CD4-positive, alpha-beta T cell (primary cell): Measurements from ENCODE around the gene DDX28. TPM values are rescaled to one million over a fixed set of nuclear protein-coding genes. Genes with fewer than 3 reads are reported as not detected.

Experiments used
- ATAC-seq: fragments of 200-7000 bp; cut with Tn5 transposase; one replicate; pipeline ENCODE4 v1.10.0; 2022; ENCODE audit warnings: mild to moderate bottlenecking; ENCODE audit not compliant: poor library complexity
- CTCF ChIA-PET: fragments of 350-600 bp; sonication (Branson Sonifier 250); formaldehyde crosslinking; loops from one replicate; lab custom pipeline; 2021; ENCODE audit warnings: antibody characterized with exemption, inconsistent platforms; lab: Charles Lee
- POLR2A ChIA-PET: fragments of 350-600 bp; sonication (Branson Sonifier 250); formaldehyde crosslinking; loops from one replicate; lab custom pipeline; 2021; ENCODE audit warnings: antibody characterized with exemption, inconsistent platforms; lab: Charles Lee
- DNase-seq, 14 experiments: peaks; one replicate each; pipeline ENCODE4 v3.0.0-alpha.2; 2013 to 2020; ENCODE audit warnings: mixed read lengths in 2 of 14
- H3K27ac ChIP-seq, 2 donors: one replicate each; pipeline versions ENCODE4 v1.5.1 to v1.7.0; 2013; ENCODE audit warnings: low read length in 2 of 2, low read depth in 1 of 2, mild to moderate bottlenecking in 1 of 2
- H3K27me3 ChIP-seq, 2 experiments: 1 replicate in 1 of 2; 2 replicates in 1 of 2; pipeline versions ENCODE4 v1.6.1 to v1.7.0; 2013; ENCODE audit warnings: low read length in 2 of 2, control low read depth in 1 of 2, mild to moderate bottlenecking in 1 of 2, moderate library complexity in 1 of 2; ENCODE audit not compliant: insufficient read depth in 2 of 2, control insufficient read depth in 1 of 2
- H3K36me3 ChIP-seq: one replicate; pipeline ENCODE4 v1.6.1; 2013; ENCODE audit warnings: low read length, control low read depth; ENCODE audit not compliant: insufficient read depth
- H3K4me1 ChIP-seq: one replicate; pipeline ENCODE4 v1.6.1; 2013; ENCODE audit warnings: low read length, control low read depth; ENCODE audit not compliant: insufficient read depth
- H3K4me3 ChIP-seq: one replicate; pipeline ENCODE4 v1.5.1; 2013; ENCODE audit warnings: mild to moderate bottlenecking, low read length, moderate library complexity
- H3K9me3 ChIP-seq, 2 experiments: 1 replicate in 1 of 2; 2 replicates in 1 of 2; pipeline versions ENCODE4 v1.6.1 to v1.7.0; 2013; ENCODE audit warnings: low read length in 2 of 2, mild to moderate bottlenecking in 2 of 2, control low read depth in 1 of 2, moderate library complexity in 1 of 2; ENCODE audit not compliant: control insufficient read depth in 1 of 2, insufficient read depth in 1 of 2
- H3K27ac Mint-ChIP-seq: one replicate; pipeline ENCODE4 v1.8.0; 2020; ENCODE audit warnings: mixed read lengths
- H3K27me3 Mint-ChIP-seq: one replicate; pipeline ENCODE4 v1.8.0; 2021; ENCODE audit warnings: mixed read lengths
- H3K36me3 Mint-ChIP-seq: one replicate; pipeline ENCODE4 v1.8.0; 2021; ENCODE audit warnings: low read depth, mixed read lengths
- H3K4me1 Mint-ChIP-seq: one replicate; pipeline ENCODE4 v1.8.0; 2021; ENCODE audit warnings: low read depth, mixed read lengths
- H3K4me3 Mint-ChIP-seq: one replicate; pipeline ENCODE4 v1.8.0; 2020; ENCODE audit warnings: mild to moderate bottlenecking, mixed read lengths
- H3K9me3 Mint-ChIP-seq: one replicate; pipeline ENCODE4 v1.8.0; 2020; ENCODE audit warnings: mixed read lengths
- CTCF ChIP-seq: fragments of 200-600 bp; IDR thresholded peaks from one replicate; pipeline ENCODE4 v1.8.0; 2022; ENCODE audit warnings: antibody characterized with exemption, mild to moderate bottlenecking
- intact Hi-C, 2 experiments: fragments of 100-400 bp; cut with DNase I in 1 of 2; cut with micrococcal nuclease in 1 of 2; formaldehyde crosslinking; loops; one replicate each; pipeline versions ENCODE4 v1.15.1 to v1.9.0; 2023 to 2025; cut with DNase I, micrococcal nuclease
- polyA plus RNA-seq, 2 donors: library from polyadenylated mRNA; unstranded; fragments of 120-200 nt; gene quantifications; one replicate each; pipeline ENCODE4 v1.2.1, GENCODE V29; 2013
- total RNA-seq, 174 experiments: library from RNA in 2 of 174; stranded (reverse) in 2 of 174; gene quantifications; one replicate each; pipeline ENCODE4 v1.2.3 and lab custom pipeline; 2021 to 2026

Gene DDX28, protein sequence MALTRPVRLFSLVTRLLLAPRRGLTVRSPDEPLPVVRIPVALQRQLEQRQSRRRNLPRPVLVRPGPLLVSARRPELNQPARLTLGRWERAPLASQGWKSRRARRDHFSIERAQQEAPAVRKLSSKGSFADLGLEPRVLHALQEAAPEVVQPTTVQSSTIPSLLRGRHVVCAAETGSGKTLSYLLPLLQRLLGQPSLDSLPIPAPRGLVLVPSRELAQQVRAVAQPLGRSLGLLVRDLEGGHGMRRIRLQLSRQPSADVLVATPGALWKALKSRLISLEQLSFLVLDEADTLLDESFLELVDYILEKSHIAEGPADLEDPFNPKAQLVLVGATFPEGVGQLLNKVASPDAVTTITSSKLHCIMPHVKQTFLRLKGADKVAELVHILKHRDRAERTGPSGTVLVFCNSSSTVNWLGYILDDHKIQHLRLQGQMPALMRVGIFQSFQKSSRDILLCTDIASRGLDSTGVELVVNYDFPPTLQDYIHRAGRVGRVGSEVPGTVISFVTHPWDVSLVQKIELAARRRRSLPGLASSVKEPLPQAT
- total RNA-seq (10 to 100 TPM; 18.9 to 19.4 TPM), total RNA-seq (lab: John Stamatoyannopoulos, UW) (16.8 to 59.9 (median 26.3) reads per million in 172 experiments)
- 10.7 TPM for polyA plus RNA-seq (2013, experiment 1 of 2)
- polyA plus RNA-seq (2013, experiment 2 of 2) = 8.0 TPM

DNA sequence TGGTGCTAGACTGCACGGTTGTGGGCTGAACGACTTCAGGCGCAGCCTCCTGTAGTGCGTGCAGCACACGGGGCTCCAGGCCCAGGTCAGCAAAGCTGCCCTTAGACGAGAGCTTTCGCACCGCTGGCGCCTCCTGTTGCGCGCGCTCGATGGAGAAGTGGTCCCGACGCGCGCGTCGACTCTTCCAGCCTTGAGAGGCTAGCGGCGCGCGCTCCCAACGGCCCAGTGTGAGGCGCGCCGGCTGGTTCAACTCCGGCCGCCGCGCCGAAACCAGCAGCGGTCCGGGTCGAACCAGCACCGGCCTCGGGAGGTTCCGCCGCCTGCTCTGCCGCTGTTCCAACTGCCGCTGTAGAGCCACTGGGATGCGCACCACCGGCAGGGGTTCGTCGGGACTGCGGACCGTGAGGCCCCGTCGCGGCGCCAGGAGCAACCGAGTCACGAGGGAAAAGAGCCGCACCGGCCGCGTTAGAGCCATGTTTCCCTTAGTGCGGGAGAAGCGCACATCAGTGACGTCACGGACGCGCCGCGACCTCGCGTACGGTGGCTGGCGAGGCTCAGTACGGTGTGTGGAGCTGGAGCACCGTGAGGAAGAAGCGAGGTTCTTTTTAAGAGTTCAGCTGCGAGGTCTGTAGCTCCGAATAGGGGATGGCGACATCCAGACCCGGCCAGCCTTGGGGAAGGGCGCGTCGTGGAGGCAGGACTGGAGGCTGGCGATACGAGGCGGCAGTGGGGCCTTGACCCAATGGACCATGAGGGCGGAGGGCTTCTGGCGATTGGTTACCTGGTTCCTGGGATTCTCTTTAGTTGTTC lies at the start of gene DDX28, which contains the start of gene DUS2:
Gene DDX28 (minus strand): TSS at position 505 of the 810 bp plus-strand sequence. CDS start 30 bp downstream, at position 475.
Gene DUS2 (plus strand): TSS at position 557 of the 810 bp plus-strand sequence. CDS start 14,740 bp downstream, outside the sequence.
- Histone ChIP-seq H3K4me3 (peak within 1 kb of the TSS; percentile 85), H3K27me3 (no peaks in the 10 kb centered on the region), H3K36me3 (peaks cover 18% of the 10 kb centered on the region), H3K4me1 (peaks cover 30% of the 10 kb centered on the region), H3K9me3 (no peaks in the 10 kb centered on the region), H3K27ac (peak within 1 kb of the TSS; percentile 78 to 83)
- intact Hi-C loops = loop anchor here (2.0 kb wide), 2 partner anchors 30 to 86 kb away; partner anchors contain the start of gene PSMB10 (in 1 of the 2)
- TF ChIP-seq CTCF = no peak
- peak; percentile 95 for ATAC-seq
- no peaks in the 10 kb centered on the region for H3K27me3 Mint-ChIP-seq
- DNase-seq = peak; percentile 88 to 98 (median 94)
- ChIA-PET POLR2A (interaction anchor here (0.6 to 5.1 kb wide), 16 partner anchors 10 to 796 kb away, joined by 3 to 73 read pairs (median 4); partner anchors contain the start of genes DPEP2, NFATC3, PSMB10 and TMEM208), CTCF (interaction anchor here (0.7 to 1.9 kb wide), 4 partner anchors 24 to 162 kb away, joined by 3 to 6 read pairs (median 4); partner anchors contain the start of gene DPEP2)
- peak within 1 kb of the TSS; percentile 90 for H3K27ac Mint-ChIP-seq
- peaks cover 45% of the 10 kb centered on the region for H3K36me3 Mint-ChIP-seq
- H3K4me3 Mint-ChIP-seq = peak within 1 kb of the TSS; percentile 93
- H3K9me3 Mint-ChIP-seq = no peaks in the 10 kb centered on the region
- H3K4me1 Mint-ChIP-seq = peaks cover 28% of the 10 kb centered on the region

DNA sequence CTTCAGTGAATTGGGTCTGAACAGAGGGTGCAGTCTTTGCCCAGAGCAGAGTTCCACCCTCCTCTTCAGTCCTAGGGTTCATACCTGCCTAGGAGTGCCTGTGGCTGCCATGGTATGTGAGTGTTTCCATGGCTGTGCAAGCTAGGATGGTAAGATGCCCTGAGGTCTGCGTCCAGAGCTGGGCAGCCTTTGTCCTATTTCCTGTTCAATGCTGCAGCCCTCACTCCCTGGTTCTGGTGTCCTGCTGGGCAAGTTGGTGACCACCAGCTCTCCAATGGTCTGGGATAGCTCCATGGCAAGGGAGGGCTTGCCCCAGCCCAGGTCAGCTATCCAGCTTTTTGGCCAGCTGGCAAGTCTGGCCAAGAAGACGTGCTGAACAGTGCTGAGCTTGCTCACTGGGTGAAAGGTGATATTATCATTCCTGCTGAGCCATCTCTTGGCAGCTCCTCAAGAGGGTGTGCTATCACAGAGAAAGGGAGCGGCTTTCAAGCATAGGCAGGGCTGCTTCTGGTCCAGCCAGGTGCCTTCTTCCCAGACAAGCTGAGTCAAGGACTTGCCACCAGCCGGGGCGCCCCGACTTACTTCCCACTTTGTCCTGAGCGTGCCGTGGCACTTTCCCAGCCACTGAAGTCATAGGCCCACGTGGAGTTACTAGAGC lies 49.1 kb upstream of the DDX28 start:
- peak overlapping the region; percentile 88 for H3K27ac Mint-ChIP-seq
- no peak for TF ChIP-seq CTCF

More for the DNA sequence above, 49.1 kb upstream of the DDX28 start:
- Mint-ChIP-seq H3K36me3 (peaks cover 40% of the 10 kb centered on the region), H3K9me3 (no peaks in the 10 kb centered on the region), H3K27me3 (no peaks in the 10 kb centered on the region), H3K4me1 (peaks cover 88% of the 10 kb centered on the region), H3K4me3 (no peak overlapping the region)
- intact Hi-C loops = loop anchor here in 1 of 2 experiments (10.0 kb wide), 1 partner anchor 163 kb away; the partner anchor contains the start of gene ESRP2
- no peaks in the 10 kb centered on the region for H3K9me3 ChIP-seq
- peaks cover 33% of the 10 kb centered on the region for H3K36me3 ChIP-seq
- CTCF ChIA-PET = interaction anchor here (0.7 to 1.9 kb wide), 3 partner anchors 13 to 110 kb away, joined by 3 to 8 read pairs (median 6); partner anchors contain the start of gene NFATC3
- POLR2A ChIA-PET = interaction anchor here (5.1 to 12.7 kb wide), 2 partner anchors 8 to 13 kb away, joined by 39 to 174 read pairs; partner anchors contain the start of gene NFATC3
- DNase-seq (no peak), ATAC-seq (no peak)
- no peak overlapping the region for H3K27ac ChIP-seq
- no peak overlapping the region for H3K4me3 ChIP-seq
- peaks cover 89% of the 10 kb centered on the region for H3K4me1 ChIP-seq
- H3K27me3 ChIP-seq = no peaks in the 10 kb centered on the region
